ENCODE measurements around the gene FHAD1.
"Not testable (repeated sequence)": the region's sequence is repeated elsewhere in the genome, so short reads cannot be mapped to it uniquely, and the experiment has no call there.

The FHAD1 gene

GRCh38 chr1:15431571-15431948, 184.5 kb downstream of the FHAD1 start:
- H3K79me2 ChIP-seq (ENCODE audit: insufficient read depth, low read length) = no peaks in the 10 kb centered on the region
- no peaks in the 10 kb centered on the region for H3K36me3 ChIP-seq (ENCODE audit: insufficient read depth, low read length)

DNA sequence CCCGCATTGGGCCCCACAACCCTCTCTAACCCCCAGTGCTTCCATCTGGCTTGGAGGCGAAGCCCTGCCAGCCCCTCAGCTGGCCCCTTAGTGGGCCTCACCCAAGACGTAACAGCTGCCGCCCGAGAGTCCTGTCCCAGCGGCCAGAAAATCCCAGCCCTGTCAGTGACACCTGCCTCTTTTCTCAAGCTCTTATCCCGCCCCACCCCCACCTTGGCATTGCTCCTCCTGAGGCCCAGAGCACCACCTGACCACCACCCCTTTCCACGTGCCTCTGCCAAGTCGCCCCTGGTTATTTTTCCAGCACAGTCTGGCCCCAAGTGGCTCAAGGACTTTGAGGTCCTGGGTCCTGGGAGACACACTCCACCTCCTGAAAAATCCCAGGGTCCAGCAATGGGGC, 185.3 kb downstream of the FHAD1 start:
- no peaks in the 10 kb centered on the region for H3K9me3 ChIP-seq (ENCODE audit: low read length)
- no peak overlapping the region for H3K27ac ChIP-seq (ENCODE audit: low read depth, low read length, poor library complexity, severe bottlenecking)
- TF ChIP-seq EZH2 (IDR thresholded peaks at IDR 0.05; ENCODE audit: borderline replicate concordance, low read length) = no peak
- TF ChIP-seq, protein P1, sequence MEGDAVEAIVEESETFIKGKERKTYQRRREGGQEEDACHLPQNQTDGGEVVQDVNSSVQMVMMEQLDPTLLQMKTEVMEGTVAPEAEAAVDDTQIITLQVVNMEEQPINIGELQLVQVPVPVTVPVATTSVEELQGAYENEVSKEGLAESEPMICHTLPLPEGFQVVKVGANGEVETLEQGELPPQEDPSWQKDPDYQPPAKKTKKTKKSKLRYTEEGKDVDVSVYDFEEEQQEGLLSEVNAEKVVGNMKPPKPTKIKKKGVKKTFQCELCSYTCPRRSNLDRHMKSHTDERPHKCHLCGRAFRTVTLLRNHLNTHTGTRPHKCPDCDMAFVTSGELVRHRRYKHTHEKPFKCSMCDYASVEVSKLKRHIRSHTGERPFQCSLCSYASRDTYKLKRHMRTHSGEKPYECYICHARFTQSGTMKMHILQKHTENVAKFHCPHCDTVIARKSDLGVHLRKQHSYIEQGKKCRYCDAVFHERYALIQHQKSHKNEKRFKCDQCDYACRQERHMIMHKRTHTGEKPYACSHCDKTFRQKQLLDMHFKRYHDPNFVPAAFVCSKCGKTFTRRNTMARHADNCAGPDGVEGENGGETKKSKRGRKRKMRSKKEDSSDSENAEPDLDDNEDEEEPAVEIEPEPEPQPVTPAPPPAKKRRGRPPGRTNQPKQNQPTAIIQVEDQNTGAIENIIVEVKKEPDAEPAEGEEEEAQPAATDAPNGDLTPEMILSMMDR (IDR thresholded peaks at IDR 0.05; ENCODE audit: low read length) = no peak

More at GRCh38 chr1:15431571-15431948, 184.5 kb downstream of the FHAD1 start:
- Histone ChIP-seq H3K27ac (ENCODE audit: low read depth, low read length, poor library complexity, severe bottlenecking) (no peak overlapping the region), H4K20me1 (ENCODE audit: insufficient read depth, low read length) (no peaks in the 10 kb centered on the region), H3K4me2 (ENCODE audit: low read length) (no peak overlapping the region), H3K9ac (ENCODE audit: low read length) (no peak overlapping the region), H3F3A (ENCODE audit: insufficient read depth, low read length) (no peaks in the 10 kb centered on the region), H3K9me2 (ENCODE audit: low read depth, low read length) (no peaks in the 10 kb centered on the region), H3K4me1 (ENCODE audit: insufficient read depth, low read length, severe bottlenecking) (no peaks in the 10 kb centered on the region), H2AFZ (ENCODE audit: low read length) (no peak overlapping the region), H3K4me3 (ENCODE audit: low read depth, low read length, poor library complexity, severe bottlenecking) (no peak overlapping the region), H3K9me3 (ENCODE audit: low read length) (no peaks in the 10 kb centered on the region), H3K27me3 (ENCODE audit: insufficient read depth, low read length) (peaks cover 5% of the 10 kb centered on the region; the same call in 1 of the 2 replicates)
- no peak for TF ChIP-seq EZH2 (IDR thresholded peaks at IDR 0.05; ENCODE audit: borderline replicate concordance, low read length)
- TF ChIP-seq, protein P1 (IDR thresholded peaks at IDR 0.05; ENCODE audit: low read length) = no peak

GRCh38 chr1:15433471-15433870, 186.4 kb downstream of the FHAD1 start:
- Histone ChIP-seq H3K4me3 (ENCODE audit: low read depth, low read length, poor library complexity, severe bottlenecking) (no peak overlapping the region), H3K79me2 (ENCODE audit: insufficient read depth, low read length) (no peaks in the 10 kb centered on the region), H3K4me2 (ENCODE audit: low read length) (no peak overlapping the region), H3K9ac (ENCODE audit: low read length) (no peak overlapping the region), H3K36me3 (ENCODE audit: insufficient read depth, low read length) (no peaks in the 10 kb centered on the region), H3K27ac (ENCODE audit: low read depth, low read length, poor library complexity, severe bottlenecking) (no peak overlapping the region), H3F3A (ENCODE audit: insufficient read depth, low read length) (no peaks in the 10 kb centered on the region), H3K27me3 (ENCODE audit: insufficient read depth, low read length) (peaks cover 5% of the 10 kb centered on the region; the same call in 1 of the 2 replicates), H3K9me3 (ENCODE audit: low read length) (no peaks in the 10 kb centered on the region), H3K4me1 (ENCODE audit: insufficient read depth, low read length, severe bottlenecking) (no peaks in the 10 kb centered on the region), H4K20me1 (ENCODE audit: insufficient read depth, low read length) (no peaks in the 10 kb centered on the region), H3K9me2 (ENCODE audit: low read depth, low read length) (no peaks in the 10 kb centered on the region), H2AFZ (ENCODE audit: low read length) (no peak overlapping the region)
- TF ChIP-seq EZH2 (IDR thresholded peaks at IDR 0.05; ENCODE audit: borderline replicate concordance, low read length) = no peak
- TF ChIP-seq, protein P1 (IDR thresholded peaks at IDR 0.05; ENCODE audit: low read length) = no peak

More for the DNA sequence above, 185.3 kb downstream of the FHAD1 start:
- Histone ChIP-seq H3K36me3 (ENCODE audit: insufficient read depth, low read length) (no peaks in the 10 kb centered on the region), H3K9ac (ENCODE audit: low read length) (no peak overlapping the region), H3K4me3 (ENCODE audit: low read depth, low read length, poor library complexity, severe bottlenecking) (no peak overlapping the region), H3F3A (ENCODE audit: insufficient read depth, low read length) (no peaks in the 10 kb centered on the region), H4K20me1 (ENCODE audit: insufficient read depth, low read length) (no peaks in the 10 kb centered on the region), H3K27me3 (ENCODE audit: insufficient read depth, low read length) (peaks cover 5% of the 10 kb centered on the region; the same call in 1 of the 2 replicates), H2AFZ (ENCODE audit: low read length) (no peak overlapping the region), H3K79me2 (ENCODE audit: insufficient read depth, low read length) (no peaks in the 10 kb centered on the region), H3K9me2 (ENCODE audit: low read depth, low read length) (no peaks in the 10 kb centered on the region), H3K4me2 (ENCODE audit: low read length) (no peak overlapping the region), H3K4me1 (ENCODE audit: insufficient read depth, low read length, severe bottlenecking) (no peaks in the 10 kb centered on the region)

DNA sequence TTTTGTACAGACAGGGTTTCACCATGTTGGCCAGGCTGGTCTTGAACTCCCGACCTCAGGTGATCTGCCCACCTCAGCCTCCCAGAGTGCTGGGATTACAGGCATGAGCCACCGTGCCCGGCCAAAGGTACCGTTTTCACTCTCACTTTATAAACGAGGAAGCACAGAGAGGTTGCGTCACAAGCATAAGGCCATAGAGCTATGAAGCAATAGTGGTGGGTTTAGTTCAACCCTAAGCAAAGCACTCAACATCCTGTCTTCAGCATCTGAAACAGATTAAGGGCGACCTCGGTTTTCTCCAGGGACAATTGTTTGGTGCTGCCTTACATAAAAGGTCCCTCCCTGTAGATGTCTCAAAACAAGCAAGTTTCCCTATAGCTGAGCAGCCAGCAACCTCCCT, 187.7 kb downstream of the FHAD1 start:
- not testable (repeated sequence) for H3K9me2 ChIP-seq (ENCODE audit: low read depth, low read length); H3K27ac ChIP-seq (ENCODE audit: low read depth, low read length, poor library complexity, severe bottlenecking); H3K9me3 ChIP-seq (ENCODE audit: low read length); H3K79me2 ChIP-seq (ENCODE audit: insufficient read depth, low read length); H3K4me1 ChIP-seq (ENCODE audit: insufficient read depth, low read length, severe bottlenecking); H3K4me2 ChIP-seq (ENCODE audit: low read length); H4K20me1 ChIP-seq (ENCODE audit: insufficient read depth, low read length); H3K4me3 ChIP-seq (ENCODE audit: low read depth, low read length, poor library complexity, severe bottlenecking); H3K27me3 ChIP-seq (ENCODE audit: insufficient read depth, low read length); H2AFZ ChIP-seq (ENCODE audit: low read length); H3K9ac ChIP-seq (ENCODE audit: low read length); H3K36me3 ChIP-seq (ENCODE audit: insufficient read depth, low read length); H3F3A ChIP-seq (ENCODE audit: insufficient read depth, low read length)

All from OCI-LY1 (cell line).